Sciatic nerve (tissue), 2 donors: ENCODE results near the gene CPNE6. TPM values are rescaled to one million over a fixed set of nuclear protein-coding genes. Genes with fewer than 3 reads are reported as not detected.
"Not testable (repeated sequence)": the region's sequence is repeated elsewhere in the genome, so short reads cannot be mapped to it uniquely, and the experiment has no call there.

Source experiments
- ATAC-seq: fragments of 200-7000 bp; cut with Tn5 transposase; one replicate; pipeline ENCODE4 v1.9.1; 2020; ENCODE audit warnings: mild to moderate bottlenecking, moderate library complexity
- DNase-seq: peaks from one replicate; pipeline ENCODE4 v3.0.0-alpha.2; 2020; ENCODE audit warnings: low spot score
- intact Hi-C: fragments of 100-400 bp; cut with DNase I; formaldehyde crosslinking; loops from one replicate; pipeline ENCODE4 v1.14.2; 2022
- total RNA-seq: library from RNA; stranded (reverse); fragmentation: NEBNext Ultra II Directional; extraction: Animal tissue kit (Norgen Biotek cat#: 25700); gene quantifications from one replicate; pipeline ENCODE4 v1.2.1, GENCODE V29; 2021
- donor health status: DM: no; HTN: no; CAD: no.
- donor health status: DM: no; HTN: no; CAD: no.

The CPNE6 gene
- not detected for total RNA-seq

DNA sequence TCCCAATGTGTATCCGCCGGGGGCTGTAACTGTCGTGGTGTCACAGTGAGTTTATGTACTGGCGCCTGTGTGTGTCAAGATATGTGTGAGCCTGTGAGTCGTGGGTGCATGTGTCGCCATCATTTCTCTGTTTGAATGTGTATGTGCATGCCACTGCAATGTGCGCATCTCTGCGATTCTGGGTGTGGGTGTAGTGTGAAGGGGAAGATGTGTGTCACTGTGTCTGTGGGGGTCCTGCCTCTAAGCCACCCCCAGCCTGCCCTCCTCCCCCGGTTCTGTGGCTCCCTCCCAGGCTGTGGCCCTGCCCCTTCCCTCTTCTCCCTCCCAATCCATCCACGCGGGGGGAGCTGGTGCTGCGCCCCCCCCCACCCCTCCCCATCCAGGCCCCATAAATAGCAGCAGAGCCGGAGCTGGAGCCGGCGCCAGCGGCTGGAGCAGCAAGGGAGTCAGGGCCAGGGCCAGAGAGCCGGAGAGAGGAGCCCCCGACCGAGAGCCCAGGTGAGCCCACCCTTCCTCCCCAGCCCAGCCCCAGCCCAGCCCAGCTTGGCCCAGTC lies at the start of gene CPNE6:
TSS of gene CPNE6 (plus strand) at position 419 of the 554 bp plus-strand sequence. CDS start 1,375 bp downstream, outside the sequence.
- intact Hi-C loops = no loop called here
- ATAC-seq (no peak), DNase-seq (no peak)

DNA sequence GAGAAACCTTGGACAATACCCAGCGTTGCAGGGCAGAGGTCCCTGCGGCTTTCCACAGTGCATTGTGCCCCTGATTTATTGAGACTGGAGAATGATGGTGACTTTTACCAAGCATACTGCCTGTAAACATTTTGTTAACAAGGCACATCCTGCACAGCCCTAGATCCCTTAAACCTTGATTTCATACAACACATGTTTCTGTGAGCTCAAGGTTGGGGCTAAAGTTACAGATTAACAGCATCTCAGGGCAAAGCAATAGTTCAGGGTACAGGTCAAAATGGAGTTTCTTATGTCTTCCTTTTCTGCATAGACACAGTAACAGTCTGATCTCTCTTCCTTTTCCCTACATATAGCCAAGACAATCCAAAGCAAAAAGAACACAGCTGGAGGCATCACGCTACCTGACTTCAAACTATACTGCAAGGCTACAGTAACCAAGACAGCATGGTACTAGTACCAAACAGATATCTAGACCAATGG lies 46.4 kb upstream of the CPNE6 start:
- DNase-seq, ATAC-seq, intact Hi-C loops: not testable (repeated sequence)

GRCh38 chr14:24029687-24030086 lies 41.7 kb upstream of the CPNE6 start:
- DNase-seq, ATAC-seq, intact Hi-C loops: not testable (repeated sequence)

DNA sequence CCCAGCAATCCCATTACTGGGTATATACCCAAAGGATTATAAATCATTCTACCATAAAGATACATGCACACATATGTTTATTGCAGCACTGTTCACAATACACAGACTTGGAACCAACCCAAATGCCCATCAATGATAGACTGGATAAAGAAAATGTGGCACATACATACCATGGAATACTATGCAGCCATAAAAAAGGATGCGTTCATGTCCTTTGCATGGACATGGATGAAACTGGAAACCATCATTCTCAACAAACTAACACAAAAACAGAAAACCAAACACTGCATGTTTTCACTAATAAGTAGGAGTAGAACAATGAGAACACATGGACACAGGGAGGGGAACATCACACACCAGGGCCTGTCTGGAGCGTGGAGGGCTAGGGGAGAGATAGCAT lies 40.0 kb upstream of the CPNE6 start:
- not testable (repeated sequence) for ATAC-seq

GRCh38 chr14:24032727-24033418 lies 38.5 kb upstream of the CPNE6 start:
- peak; percentile 68 for ATAC-seq
- DNase-seq = no peak

More for the DNA sequence above, 40.0 kb upstream of the CPNE6 start:
- DNase-seq = not testable (repeated sequence)
- intact Hi-C loops = loop anchor here (1.0 kb wide), 1 partner anchor 35 kb away; no protein-coding TSS in a partner anchor

DNA sequence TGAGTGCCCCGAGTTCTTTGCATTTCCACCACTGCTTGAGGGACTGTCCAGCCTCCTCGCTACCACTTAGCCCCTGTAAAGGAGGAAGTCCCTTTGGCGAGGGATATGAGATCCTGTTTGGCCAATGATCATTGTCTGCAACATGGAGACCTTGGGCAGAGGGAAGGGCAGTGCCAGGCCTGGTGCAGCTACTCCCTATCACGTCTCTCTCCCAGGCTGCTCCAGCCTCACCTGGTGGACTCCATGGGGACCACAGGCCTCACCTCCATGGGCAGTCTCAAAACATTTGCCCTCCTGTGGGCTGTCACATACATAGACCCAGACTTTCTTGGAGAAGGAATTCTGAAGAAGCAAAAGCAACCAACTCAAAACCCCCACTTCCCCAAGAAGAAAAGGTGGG lies 35.6 kb upstream of the CPNE6 start:
- intact Hi-C loops, DNase-seq: not testable (repeated sequence)
- peak; percentile 1 for ATAC-seq

More at GRCh38 chr14:24032727-24033418, 38.5 kb upstream of the CPNE6 start:
- intact Hi-C loops = no loop called here

- ATAC-seq (peak; percentile 93), DNase-seq (peak; percentile 87)
- intact Hi-C loops = no loop called here
These were observed 35.0 kb upstream of the CPNE6 start for GRCh38 chr14:24036169-24036962.

- DNase-seq, intact Hi-C loops, ATAC-seq: not testable (repeated sequence)
These were observed 34.3 kb upstream of the CPNE6 start for GRCh38 chr14:24036963-24037657.

- intact Hi-C loops = no loop called here
- ATAC-seq = no peak
- DNase-seq = no peak
These were observed 33.7 kb upstream of the CPNE6 start for GRCh38 chr14:24037658-24038037.

- no peak for ATAC-seq
- DNase-seq = no peak
- intact Hi-C loops = no loop called here
These were observed 32.7 kb upstream of the CPNE6 start for GRCh38 chr14:24038686-24039085.

DNA sequence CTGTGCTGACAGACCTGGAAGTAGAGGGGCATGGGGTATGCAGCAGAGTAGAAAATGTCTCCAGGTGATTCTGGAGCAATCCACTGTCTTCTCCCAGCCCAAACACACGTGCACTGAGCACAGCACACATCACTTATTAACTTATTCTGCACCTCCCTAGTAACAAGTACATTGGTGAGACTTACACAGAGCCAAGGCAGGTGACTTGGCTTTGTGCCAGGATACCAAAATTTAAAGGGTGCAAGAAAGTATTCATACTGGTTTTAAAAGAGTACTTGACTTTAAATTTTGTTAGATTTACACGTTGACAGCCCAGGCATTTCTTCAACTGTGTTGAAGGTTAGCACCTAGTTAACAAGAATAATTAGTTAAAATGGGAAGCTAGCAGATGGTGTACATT lies 30.7 kb upstream of the CPNE6 start:
- DNase-seq = no peak

GRCh38 chr14:24042746-24043145 lies 28.6 kb upstream of the CPNE6 start:
- DNase-seq = no peak
- intact Hi-C loops = no loop called here
- no peak for ATAC-seq

More for the DNA sequence above, 30.7 kb upstream of the CPNE6 start:
- intact Hi-C loops = no loop called here
- ATAC-seq = no peak

GRCh38 chr14:24049002-24049401 lies 22.4 kb upstream of the CPNE6 start:
- DNase-seq, ATAC-seq, intact Hi-C loops: not testable (repeated sequence)

- intact Hi-C loops, ATAC-seq, DNase-seq: not testable (repeated sequence)
These were observed 20.6 kb upstream of the CPNE6 start for GRCh38 chr14:24050753-24051152.

GRCh38 chr14:24051176-24051788 lies 20.1 kb upstream of the CPNE6 start:
- ATAC-seq (peak; percentile 22), DNase-seq (no peak)
- intact Hi-C loops = no loop called here

- intact Hi-C loops = no loop called here
- ATAC-seq (peak; percentile 86), DNase-seq (no peak)
These were observed 19.3 kb upstream of the CPNE6 start, which contains the start of gene CARMIL3 for GRCh38 chr14:24051789-24052655. Gene CARMIL3, plus strand, starts transcription at chr14:24052009. Its CDS starts 145 bp downstream, at chr14:24052154.
